Fibroblast of lung (primary cell): ENCODE measurements around the gene CLPTM1. TPM values are rescaled to one million over a fixed set of nuclear protein-coding genes. Genes with fewer than 3 reads are reported as not detected.

Experiments used
- DNase-seq, 2 donors: peaks; one replicate each; pipeline versions ENCODE4 v3.0.0 to v3.0.0-alpha.2; 2010; ENCODE audit warnings: low read depth in 2 of 2
- H2AFZ ChIP-seq: 2 replicates; pipeline ENCODE4 v1.5.1; 2012; ENCODE audit warnings: low read length, control low read depth, inconsistent platforms
- H3K27ac ChIP-seq: 2 replicates; pipeline ENCODE4 v1.5.1; 2011; ENCODE audit warnings: low read length, control low read depth; ENCODE audit not compliant: insufficient read depth
- H3K27me3 ChIP-seq: 2 replicates; pipeline ENCODE4 v1.5.1; 2011; ENCODE audit warnings: mild to moderate bottlenecking, low read length; ENCODE audit not compliant: control insufficient read depth, insufficient read depth
- H3K36me3 ChIP-seq: 2 replicates; pipeline ENCODE4 v1.5.1; 2011; ENCODE audit warnings: low read length; ENCODE audit not compliant: control insufficient read depth, insufficient read depth
- H3K4me1 ChIP-seq: 2 replicates; pipeline ENCODE4 v1.5.1; 2011; ENCODE audit warnings: low read length; ENCODE audit not compliant: control insufficient read depth, insufficient read depth; ENCODE audit errors: extremely low read depth
- H3K4me2 ChIP-seq: 2 replicates; pipeline ENCODE4 v1.5.1; 2011; ENCODE audit warnings: low read length, control low read depth; ENCODE audit not compliant: insufficient read depth; ENCODE audit errors: extremely low read depth
- H3K4me3 ChIP-seq, 4 experiments: fragments of 200-600 bp in 1 of 4; sonication (generic) in 1 of 4; replicated peaks in 1 of 4; 2 replicates each; pipeline ENCODE4 v1.5.1; 2011 to 2016; ENCODE audit warnings: low read length in 4 of 4, low read depth in 3 of 4, mild to moderate bottlenecking in 3 of 4, control low read depth in 2 of 4, inconsistent platforms in 1 of 4, mixed read lengths in 1 of 4; ENCODE audit not compliant: insufficient read depth in 1 of 4; ENCODE audit errors: control extremely low read depth in 1 of 4
- H3K79me2 ChIP-seq: 2 replicates; pipeline ENCODE4 v1.5.1; 2012; ENCODE audit warnings: mild to moderate bottlenecking, low read length, inconsistent platforms; ENCODE audit not compliant: control insufficient read depth, insufficient read depth
- H3K9ac ChIP-seq: 2 replicates; pipeline ENCODE4 v1.5.1; 2011; ENCODE audit warnings: mild to moderate bottlenecking, low read length, control low read depth; ENCODE audit not compliant: insufficient read depth
- H3K9me3 ChIP-seq: 2 replicates; pipeline ENCODE4 v1.5.1; 2012; ENCODE audit warnings: low read depth, low read length; ENCODE audit not compliant: control insufficient read depth, insufficient read depth
- H4K20me1 ChIP-seq: 2 replicates; pipeline ENCODE4 v1.5.1; 2011; ENCODE audit warnings: low read length; ENCODE audit not compliant: control insufficient read depth, insufficient read depth; ENCODE audit errors: extremely low read depth
- EZH2 ChIP-seq: IDR thresholded peaks from 2 replicates; pipeline ENCODE4 v1.5.1; 2012; ENCODE audit warnings: low read length, control low read depth, mild to moderate bottlenecking; ENCODE audit errors: missing control alignments
- polyA plus RNA-seq, 2 donors: library from polyadenylated mRNA; depleted of rRNA in 1 of 2; stranded (reverse) in 1 of 2; unstranded in 1 of 2; fragments of >200 nt; gene quantifications; 2 replicates each; pipeline ENCODE4 v1.2.1, GENCODE V29; 2011 to 2012; ENCODE audit warnings: missing spikeins in 1 of 2
- total RNA-seq: library from RNA; depleted of rRNA; stranded (reverse); fragments of >200 nt; gene quantifications from 2 replicates; pipeline ENCODE4 v1.2.1, GENCODE V29; 2014
- TF ChIP-seq, protein P1 (sequence below), 2 donors: IDR thresholded peaks in 1 of 2; conservative IDR thresholded peaks in 1 of 2; 1 replicate in 1 of 2; 2 replicates in 1 of 2; pipeline ENCODE4 v1.5.1; 2011 to 2012; ENCODE audit warnings: low read length in 2 of 2, control low read depth in 1 of 2, inconsistent platforms in 1 of 2, low read depth in 1 of 2, mild to moderate bottlenecking in 1 of 2

The CLPTM1 gene
- total and polyA plus RNA-seq, 2 donors (not counting 1 experiment from before 2014, with no cell fraction given) = 46.7 to 54.4 TPM

DNA sequence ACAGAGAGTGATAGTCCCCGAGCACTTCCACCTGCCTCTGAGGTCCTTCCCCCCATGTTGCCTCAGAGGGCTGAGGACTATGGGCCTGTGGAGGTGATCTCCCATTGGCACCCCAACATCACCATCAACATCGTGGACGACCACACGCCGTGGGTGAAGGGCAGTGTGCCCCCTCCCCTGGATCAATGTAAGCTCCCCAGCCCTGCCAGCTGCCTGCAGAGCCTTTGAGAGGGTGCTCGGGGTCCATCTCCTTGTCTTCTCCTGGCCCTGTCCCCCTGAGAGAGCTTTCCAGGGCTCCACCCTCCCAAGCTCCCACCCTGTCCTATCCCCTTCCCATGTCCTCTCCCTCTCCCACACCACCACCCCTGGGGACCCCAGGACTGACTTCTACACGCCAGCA, 31.2 kb downstream of the CLPTM1 start:
- Histone ChIP-seq H3K9me3 (no peaks in the 10 kb centered on the region), H3K4me3 (no peak overlapping the region), H4K20me1 (no peaks in the 10 kb centered on the region), H2AFZ (no peak overlapping the region), H3K36me3 (peaks cover 15% of the 10 kb centered on the region), H3K9ac (no peak overlapping the region), H3K4me2 (no peak overlapping the region), H3K27ac (no peak overlapping the region), H3K4me1 (no peaks in the 10 kb centered on the region), H3K79me2 (no peaks in the 10 kb centered on the region), H3K27me3 (no peaks in the 10 kb centered on the region)
- no peak for DNase-seq
- TF ChIP-seq EZH2 = no peak
- TF ChIP-seq, protein P1, sequence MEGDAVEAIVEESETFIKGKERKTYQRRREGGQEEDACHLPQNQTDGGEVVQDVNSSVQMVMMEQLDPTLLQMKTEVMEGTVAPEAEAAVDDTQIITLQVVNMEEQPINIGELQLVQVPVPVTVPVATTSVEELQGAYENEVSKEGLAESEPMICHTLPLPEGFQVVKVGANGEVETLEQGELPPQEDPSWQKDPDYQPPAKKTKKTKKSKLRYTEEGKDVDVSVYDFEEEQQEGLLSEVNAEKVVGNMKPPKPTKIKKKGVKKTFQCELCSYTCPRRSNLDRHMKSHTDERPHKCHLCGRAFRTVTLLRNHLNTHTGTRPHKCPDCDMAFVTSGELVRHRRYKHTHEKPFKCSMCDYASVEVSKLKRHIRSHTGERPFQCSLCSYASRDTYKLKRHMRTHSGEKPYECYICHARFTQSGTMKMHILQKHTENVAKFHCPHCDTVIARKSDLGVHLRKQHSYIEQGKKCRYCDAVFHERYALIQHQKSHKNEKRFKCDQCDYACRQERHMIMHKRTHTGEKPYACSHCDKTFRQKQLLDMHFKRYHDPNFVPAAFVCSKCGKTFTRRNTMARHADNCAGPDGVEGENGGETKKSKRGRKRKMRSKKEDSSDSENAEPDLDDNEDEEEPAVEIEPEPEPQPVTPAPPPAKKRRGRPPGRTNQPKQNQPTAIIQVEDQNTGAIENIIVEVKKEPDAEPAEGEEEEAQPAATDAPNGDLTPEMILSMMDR (conservative IDR thresholded peaks at IDR 0.05 in 1 of 2, IDR thresholded peaks at IDR 0.05 in 1 of 2; ENCODE audit: low read depth in 1 of 2, low read length in 2 of 2) = no peak

DNA sequence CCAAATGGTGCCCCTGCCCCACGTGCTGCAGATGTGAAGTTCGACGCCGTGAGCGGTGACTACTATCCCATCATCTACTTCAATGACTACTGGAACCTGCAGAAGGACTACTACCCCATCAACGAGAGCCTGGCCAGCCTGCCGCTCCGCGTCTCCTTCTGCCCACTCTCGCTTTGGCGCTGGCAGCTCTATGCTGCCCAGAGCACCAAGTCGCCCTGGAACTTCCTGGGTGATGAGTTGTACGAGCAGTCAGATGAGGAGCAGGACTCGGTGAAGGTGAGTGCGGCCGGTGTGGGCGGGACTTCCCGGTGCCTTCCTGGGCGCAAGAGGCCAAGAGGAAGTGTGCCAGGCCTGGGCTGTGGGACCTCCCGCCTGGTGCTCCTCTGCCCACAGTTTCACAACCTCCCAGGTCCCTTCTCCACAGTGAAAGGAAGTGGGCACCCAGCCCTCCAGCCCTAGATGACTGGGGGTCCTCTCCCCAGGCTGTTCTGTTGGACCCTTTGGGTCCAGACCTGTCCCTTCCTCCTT, 32.0 kb downstream of the CLPTM1 start:
- Histone ChIP-seq H3K9me3 (no peaks in the 10 kb centered on the region), H3K4me1 (no peaks in the 10 kb centered on the region), H3K4me2 (no peak overlapping the region), H4K20me1 (no peaks in the 10 kb centered on the region), H3K36me3 (peaks cover 20% of the 10 kb centered on the region), H3K79me2 (no peaks in the 10 kb centered on the region), H3K27me3 (no peaks in the 10 kb centered on the region), H3K9ac (no peak overlapping the region), H3K27ac (no peak overlapping the region), H3K4me3 (no peak overlapping the region), H2AFZ (no peak overlapping the region)
- DNase-seq = no peak
- TF ChIP-seq, protein P1 (conservative IDR thresholded peaks at IDR 0.05 in 1 of 2, IDR thresholded peaks at IDR 0.05 in 1 of 2; ENCODE audit: low read depth in 1 of 2, low read length in 2 of 2) = no peak
- no peak for TF ChIP-seq EZH2

DNA sequence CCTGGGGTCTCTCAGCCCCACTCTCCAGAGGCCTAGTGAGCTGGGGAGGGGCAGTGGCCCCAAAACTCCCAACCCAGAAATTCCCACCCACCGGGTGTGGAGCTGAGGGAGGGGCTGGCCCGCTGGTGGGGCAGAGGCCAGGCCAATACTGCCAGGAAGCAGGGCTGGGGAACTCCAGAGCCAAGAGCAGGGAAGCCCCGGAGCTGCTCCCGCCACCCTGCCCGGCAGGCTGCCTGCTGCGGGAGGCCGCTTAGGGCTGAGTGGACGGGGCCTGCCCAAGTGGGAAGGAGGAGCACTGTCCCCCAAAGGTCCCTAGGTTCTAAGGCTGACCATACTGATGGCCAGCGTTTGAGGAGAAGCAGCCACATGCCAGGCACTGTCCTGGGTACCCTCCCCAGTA, 33.1 kb downstream of the CLPTM1 start:
- H4K20me1 ChIP-seq = no peaks in the 10 kb centered on the region
- no peaks in the 10 kb centered on the region for H3K27me3 ChIP-seq
- H3K9me3 ChIP-seq = no peaks in the 10 kb centered on the region
- TF ChIP-seq, protein P1 (conservative IDR thresholded peaks at IDR 0.05 in 1 of 2, IDR thresholded peaks at IDR 0.05 in 1 of 2; ENCODE audit: low read depth in 1 of 2, low read length in 2 of 2) = no peak
- no peak for TF ChIP-seq EZH2
- H3K27ac ChIP-seq = no peak overlapping the region
- no peak for DNase-seq
- no peaks in the 10 kb centered on the region for H3K4me1 ChIP-seq
- no peak overlapping the region for H3K4me2 ChIP-seq
- H2AFZ ChIP-seq = no peak overlapping the region
- H3K79me2 ChIP-seq = no peaks in the 10 kb centered on the region
- H3K36me3 ChIP-seq = peaks cover 22% of the 10 kb centered on the region
- no peak overlapping the region for H3K9ac ChIP-seq
- H3K4me3 ChIP-seq = no peak overlapping the region
